Measurements from ENCODE around the gene PLEKHG2.
"Not testable (repeated sequence)": the region's sequence is repeated elsewhere in the genome, so short reads cannot be mapped to it uniquely, and the experiment has no call there.

PLEKHG2 gene

GRCh38 chr19:39412100-39412866 is at the start of gene PLEKHG2:
Gene PLEKHG2, plus strand, starts transcription at chr19:39412669. Its CDS starts 1,418 bp downstream, at chr19:39414087.
- peak; percentile 100 for DNase-seq (ENCODE audit: low read depth in 2 of 2)

DNA sequence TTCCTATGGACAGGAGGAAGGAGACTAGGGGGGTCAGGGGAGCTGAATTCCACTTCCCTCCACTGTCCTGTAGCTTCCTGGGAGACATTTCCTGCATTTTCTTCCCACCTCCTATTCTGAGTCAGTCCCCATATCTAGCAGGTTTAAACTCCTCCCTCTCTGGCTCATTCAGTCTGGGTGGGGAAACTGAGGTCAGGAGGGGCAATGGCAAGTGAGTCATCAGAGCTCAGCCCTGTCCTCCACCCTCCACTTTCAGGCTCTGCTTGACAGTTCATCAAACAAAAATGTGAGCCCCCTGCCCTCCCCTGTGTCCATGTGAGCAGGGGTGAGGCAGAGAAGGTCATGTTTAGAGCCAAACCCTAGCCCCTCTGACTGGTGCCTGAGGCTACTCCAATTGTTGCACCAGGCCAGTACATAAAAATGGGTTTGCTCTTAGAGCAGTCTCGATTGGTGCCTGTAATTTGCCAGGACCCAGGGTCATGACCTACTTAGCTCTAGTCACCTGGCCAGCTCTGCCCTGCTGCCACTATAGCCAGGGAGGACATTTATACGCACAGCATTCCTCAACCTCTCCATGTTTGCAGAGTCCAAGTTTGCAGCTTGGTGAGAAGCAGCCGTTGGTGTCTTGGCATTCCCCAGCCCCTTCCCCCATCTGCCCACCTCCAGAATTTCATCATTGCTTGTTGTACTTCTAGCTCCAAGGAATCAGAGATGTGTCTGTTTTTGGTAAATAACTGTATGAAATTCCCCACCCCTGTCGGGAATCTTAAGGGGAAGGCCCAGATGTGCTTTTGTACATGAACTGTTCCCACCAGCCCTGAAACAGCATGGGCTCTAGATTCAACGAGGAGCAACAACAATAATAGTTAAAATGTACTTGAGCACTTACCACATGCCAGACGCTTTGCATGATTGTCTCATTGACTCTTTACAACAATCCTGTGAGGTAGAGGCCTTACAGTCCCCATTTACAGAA is 49.5 kb upstream of the PLEKHG2 start:
- DNase-seq (ENCODE audit: low read depth in 2 of 2): peak in 1 of 2 experiments; percentile 24

GRCh38 chr19:39363901-39364457 is 48.5 kb upstream of the PLEKHG2 start:
- peak in 1 of 2 experiments; percentile 50 for DNase-seq (ENCODE audit: low read depth in 2 of 2)

- DNase-seq (ENCODE audit: low read depth in 2 of 2): no peak
These were observed 46.9 kb upstream of the PLEKHG2 start for GRCh38 chr19:39365531-39365930.

DNA sequence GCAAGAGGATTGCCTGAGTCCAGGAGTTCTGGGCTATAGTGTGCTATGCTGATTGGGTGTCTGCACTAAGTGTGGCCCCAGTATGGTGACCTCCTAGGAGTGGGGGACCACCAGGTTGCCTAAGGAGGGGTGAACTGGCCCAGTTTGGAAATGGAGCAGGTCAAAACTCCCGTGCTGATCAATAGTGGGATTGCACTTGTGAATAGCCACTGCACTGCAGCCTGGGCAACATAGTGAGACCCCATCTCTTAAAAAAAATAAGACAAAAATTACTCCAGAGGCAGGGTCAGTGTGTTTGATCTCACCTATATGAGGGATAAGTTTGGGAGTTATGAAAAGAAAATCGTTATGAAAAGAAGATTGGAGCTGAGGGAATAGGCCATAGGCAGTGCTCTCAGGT is 43.3 kb upstream of the PLEKHG2 start:
- no peak for DNase-seq (ENCODE audit: low read depth in 2 of 2)

- DNase-seq (ENCODE audit: low read depth in 2 of 2): no peak
These were observed 41.7 kb upstream of the PLEKHG2 start for GRCh38 chr19:39370735-39371134.

- DNase-seq (ENCODE audit: low read depth in 2 of 2): peak; percentile 92 to 93
These were observed 40.2 kb upstream of the PLEKHG2 start for GRCh38 chr19:39372047-39372802.

DNA sequence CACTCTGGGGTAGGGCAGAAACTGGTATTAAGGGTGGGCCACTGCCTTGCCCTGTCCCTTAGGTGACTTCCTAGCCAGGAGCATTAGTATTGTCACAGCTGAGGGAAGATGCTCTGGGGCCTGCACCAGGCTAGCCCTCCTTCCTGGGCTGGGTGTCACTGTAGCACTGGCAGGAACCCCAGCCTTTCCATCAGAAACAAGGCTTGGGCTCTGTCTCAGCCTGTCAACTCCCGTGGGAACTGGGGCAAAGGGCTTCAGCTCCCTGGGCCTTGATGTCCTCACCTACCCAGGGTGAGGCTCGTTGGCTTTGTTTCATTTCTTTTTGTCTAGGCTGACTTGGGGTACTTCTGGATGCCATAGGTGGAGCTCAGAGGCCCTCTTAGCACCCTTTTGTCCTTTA is 39.5 kb upstream of the PLEKHG2 start:
- no peak for DNase-seq (ENCODE audit: low read depth in 2 of 2)

DNA sequence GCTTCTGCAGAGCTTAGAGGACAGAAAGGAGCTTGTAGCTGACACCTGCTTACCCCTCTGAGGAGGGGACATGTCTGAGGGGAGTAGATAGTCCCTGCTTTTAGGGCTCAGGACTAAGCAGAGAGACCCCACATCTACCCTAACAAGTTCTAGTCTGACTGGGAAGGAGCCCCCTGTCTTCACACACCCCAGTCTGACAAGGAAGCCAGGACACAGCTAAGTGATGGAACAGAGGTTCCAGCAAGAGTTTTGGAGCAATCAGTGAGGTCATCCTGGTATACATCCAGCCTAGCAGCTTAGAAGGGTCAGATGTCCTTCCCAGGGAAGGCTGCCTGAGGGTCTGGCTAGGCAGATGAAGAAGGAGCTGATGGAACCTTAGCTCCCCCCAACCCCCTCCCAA is 36.5 kb upstream of the PLEKHG2 start:
- DNase-seq (ENCODE audit: low read depth in 2 of 2): no peak

DNA sequence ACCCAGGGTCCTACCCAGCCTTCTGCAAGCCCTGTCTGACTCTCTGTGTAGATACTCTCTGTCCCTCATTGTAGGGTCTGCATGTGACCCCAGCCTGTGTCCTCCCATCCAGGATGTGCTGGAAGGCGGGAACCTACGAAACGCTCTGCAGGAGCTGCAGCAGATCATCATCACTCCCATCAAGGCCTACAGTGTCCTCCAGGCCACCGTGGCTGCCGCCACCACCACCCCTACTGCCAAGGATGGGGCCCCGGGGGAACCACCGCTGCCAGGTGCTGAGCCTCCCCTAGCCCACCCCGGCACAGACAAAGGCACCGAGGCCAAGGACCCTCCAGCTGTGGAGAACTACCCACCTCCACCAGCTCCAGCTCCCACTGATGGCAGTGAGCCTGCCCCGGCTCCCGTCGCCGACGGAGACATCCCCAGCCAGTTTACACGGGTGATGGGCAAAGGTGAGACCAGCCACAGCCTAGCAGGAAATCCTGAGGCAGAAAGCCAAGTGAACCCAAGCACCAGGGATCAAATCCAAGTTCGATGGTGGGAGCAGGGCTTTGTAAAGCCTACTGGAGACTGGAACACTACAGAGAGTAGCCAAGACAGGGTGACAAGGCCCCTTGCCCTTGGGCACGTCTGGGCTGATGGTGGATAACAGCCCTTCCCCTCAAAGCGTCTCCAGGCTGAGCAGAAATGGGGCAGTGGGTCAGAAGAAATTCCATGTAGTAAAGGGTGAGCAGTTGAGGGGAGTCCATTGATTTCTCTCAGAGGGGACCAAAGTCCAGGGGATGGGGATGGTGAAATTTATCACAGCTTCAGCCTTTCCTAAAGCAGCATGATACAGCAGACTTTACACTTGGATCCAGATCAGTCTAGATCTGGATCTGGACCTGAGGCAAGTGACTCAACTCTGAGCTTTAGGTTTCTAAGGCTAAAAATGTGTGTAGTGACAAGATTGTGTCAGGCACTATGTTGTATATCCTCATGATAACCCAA is 34.8 kb upstream of the PLEKHG2 start:
- no peak for DNase-seq (ENCODE audit: low read depth in 2 of 2)

DNA sequence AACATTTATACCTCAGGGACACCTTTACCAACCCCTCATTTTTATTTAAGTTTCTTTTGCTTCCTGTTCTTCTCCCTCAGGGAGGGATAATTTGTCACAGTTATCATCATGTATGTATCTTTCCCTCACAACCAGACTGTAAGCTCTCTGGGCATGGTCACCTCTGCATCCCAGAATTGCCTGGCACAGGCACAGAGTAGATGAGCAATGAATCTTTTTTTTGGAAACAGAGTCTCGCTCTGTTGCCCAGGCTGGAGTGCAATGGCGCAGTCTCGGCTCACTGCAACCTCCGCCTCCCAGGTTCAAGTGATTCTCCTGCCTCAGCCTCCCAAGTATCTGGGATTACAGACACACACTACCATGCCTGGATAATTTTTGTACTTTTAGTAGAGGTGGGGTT is 33.1 kb upstream of the PLEKHG2 start:
- DNase-seq (ENCODE audit: low read depth in 2 of 2): not testable (repeated sequence)

- no peak for DNase-seq (ENCODE audit: low read depth in 2 of 2)
These were observed 32.5 kb upstream of the PLEKHG2 start for GRCh38 chr19:39379865-39380396.

DNA sequence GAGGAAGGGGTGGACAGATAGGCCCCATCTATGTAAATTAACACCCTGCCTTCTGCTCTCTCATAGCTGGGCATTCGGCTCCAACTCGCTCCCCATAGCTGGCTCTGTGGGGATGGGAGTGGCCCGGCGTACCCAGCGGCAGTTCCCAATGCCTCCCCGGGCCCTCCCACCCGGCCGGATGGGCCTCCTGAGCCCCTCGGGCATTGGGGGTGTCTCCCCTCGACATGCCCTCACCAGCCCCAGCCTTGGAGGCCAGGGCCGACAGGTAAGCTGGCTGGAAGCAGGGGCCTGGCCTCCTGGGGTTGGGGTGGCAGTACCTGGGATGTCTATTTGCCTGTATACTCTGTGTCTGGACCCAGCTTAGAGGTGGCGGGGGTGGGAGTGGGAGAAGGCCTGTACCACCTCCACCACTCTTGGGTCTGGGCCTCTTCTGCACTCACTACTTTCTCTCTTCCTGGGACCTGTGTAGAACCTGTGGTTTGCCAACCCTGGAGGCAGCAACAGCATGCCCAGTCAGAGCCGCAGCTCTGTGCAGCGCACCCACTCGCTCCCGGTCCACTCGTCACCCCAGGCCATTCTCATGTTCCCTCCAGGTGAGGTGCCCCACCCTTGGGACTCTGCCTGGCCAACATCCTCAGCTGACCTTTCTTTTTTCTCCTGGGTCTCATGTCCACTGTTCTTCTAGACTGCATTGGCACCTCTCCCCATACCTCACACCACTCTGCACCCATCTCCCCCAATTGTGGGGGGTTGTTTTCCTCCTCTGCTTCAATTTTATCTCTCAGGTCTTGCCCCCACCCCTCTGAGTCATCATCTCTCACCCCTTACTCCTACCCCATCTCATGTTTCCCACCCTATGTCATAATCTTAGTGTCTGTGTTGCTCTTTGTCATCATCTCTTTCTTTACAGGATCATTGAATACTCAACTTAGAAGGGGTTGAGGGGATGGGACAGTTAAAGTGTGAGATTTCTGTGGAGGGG is 31.7 kb upstream of the PLEKHG2 start:
- DNase-seq (ENCODE audit: low read depth in 2 of 2): no peak

- DNase-seq (ENCODE audit: low read depth in 2 of 2): no peak
These were observed 30.4 kb upstream of the PLEKHG2 start for GRCh38 chr19:39381910-39382611.

GRCh38 chr19:39382991-39383828 is 29.3 kb upstream of the PLEKHG2 start:
- DNase-seq (ENCODE audit: low read depth in 2 of 2): no peak

GRCh38 chr19:39384839-39385568 is 27.5 kb upstream of the PLEKHG2 start:
- DNase-seq (ENCODE audit: low read depth in 2 of 2): no peak
